Fibroblast of skin of abdomen (primary cell): ENCODE data around the gene DOCK4.
A peak's percentile ranks its signal among the peaks of the same experiment; 100 is the strongest.

Source experiments
- DNase-seq: peaks from one replicate; pipeline ENCODE4 v3.0.0-alpha.2; 2013

Gene DOCK4

DNA sequence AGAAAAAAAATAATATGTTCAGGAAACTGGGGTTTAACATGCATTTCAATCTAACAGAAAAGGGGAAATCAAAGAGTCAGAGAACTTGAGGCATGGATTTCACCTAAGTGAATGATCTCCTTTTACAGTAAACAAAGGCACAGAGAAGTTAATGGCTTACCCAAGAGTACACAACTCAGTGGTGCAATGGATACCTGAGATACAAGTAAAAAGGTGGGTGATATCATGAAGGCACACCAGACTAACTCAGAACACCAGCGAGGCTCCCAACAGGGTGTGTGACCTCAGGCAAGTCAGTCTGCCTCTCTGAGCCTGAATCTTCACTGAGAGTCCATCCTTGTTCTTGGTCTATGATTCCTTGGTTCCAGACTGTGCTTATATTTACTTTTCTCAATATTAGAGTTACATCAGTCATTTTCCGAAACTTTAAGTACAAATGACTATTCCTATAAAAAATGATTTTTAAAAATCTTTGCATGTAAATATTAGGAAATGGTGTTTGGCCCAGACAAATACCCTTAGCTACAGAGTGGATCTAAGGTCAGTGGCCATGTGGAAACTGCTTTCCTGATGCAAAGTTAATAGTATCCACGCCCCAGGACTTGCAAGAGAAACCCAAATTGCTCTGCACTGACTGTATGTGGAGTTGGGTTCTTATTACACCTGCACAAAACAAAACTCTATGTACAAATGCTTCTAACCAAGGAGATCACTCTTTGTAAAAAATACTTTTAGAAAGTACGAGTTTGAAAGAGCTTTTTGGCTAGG lies 361.1 kb downstream of the DOCK4 start:
- DNase-seq, result no peak

GRCh38 chr7:111842491-111842890 lies 363.7 kb downstream of the DOCK4 start:
- DNase-seq, result no peak

- DNase-seq, result peak; percentile 53
Measured at GRCh38 chr7:111841596-111842205, 364.5 kb downstream of the DOCK4 start.

DNA sequence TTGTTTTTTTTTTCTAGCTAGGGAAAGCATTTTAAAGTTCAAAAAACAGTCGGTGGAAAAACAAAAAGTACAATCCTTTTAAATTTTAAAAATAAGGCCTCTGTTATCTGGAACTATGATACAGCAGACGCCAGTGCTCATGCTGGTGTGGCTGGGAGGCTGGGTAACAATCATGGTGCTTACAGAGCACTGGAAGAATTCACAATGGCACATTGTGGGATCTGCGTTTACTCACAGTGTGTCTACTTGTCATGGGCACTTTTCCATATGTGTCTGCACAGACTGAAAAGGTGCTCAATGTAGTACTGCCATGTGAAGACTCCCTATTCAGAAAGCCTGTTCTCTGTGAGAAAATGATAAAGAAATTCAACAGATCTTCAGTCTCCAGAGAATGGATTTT lies 365.7 kb downstream of the DOCK4 start:
- no peak for DNase-seq

- DNase-seq, result no peak
Measured at GRCh38 chr7:111839261-111839660, 366.9 kb downstream of the DOCK4 start.

- DNase-seq, result no peak
Measured at GRCh38 chr7:111836592-111836991, 369.6 kb downstream of the DOCK4 start.

DNA sequence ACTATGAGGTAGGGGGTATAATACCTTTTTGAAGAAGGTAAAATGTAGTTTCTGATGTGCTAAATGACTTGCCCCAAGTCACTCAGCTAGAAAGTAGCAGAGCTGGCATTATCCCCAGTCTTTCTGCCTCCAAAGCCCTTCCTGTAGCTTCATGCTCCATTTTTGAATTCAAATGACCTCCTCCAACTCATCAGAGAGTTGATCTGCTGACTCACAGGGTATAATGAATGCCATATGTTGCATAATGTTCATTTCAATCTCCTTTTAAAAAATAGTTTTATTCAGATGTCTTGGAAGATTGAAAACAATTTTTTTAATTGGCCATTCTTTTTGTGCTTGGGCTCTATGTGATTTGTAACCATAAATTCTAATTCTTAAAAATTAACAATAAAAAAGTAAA lies 371.1 kb downstream of the DOCK4 start:
- DNase-seq, result peak; percentile 91

GRCh38 chr7:111834367-111834766 lies 371.8 kb downstream of the DOCK4 start:
- DNase-seq, result no peak

DNA sequence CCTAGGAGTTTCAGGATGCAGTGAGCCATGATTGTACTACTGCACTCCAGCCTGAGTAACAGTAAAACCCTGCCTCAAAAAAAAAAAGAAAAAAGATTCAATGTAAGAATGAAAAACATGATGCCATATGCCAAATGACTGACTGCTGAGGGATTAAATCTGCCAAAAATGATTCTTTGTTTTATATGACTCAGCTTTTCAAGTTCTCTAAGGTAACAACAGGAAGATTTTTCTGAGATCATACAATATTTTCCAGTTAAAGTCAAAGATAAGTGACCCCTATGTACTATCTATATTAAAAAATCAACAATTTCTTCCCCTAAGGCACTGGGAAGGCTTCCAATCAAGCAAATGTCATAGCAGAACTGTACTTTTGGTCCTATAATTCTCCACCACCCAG lies 372.7 kb downstream of the DOCK4 start:
- DNase-seq, result peak; percentile 50

GRCh38 chr7:111832174-111832573 lies 374.0 kb downstream of the DOCK4 start:
- no peak for DNase-seq

DNA sequence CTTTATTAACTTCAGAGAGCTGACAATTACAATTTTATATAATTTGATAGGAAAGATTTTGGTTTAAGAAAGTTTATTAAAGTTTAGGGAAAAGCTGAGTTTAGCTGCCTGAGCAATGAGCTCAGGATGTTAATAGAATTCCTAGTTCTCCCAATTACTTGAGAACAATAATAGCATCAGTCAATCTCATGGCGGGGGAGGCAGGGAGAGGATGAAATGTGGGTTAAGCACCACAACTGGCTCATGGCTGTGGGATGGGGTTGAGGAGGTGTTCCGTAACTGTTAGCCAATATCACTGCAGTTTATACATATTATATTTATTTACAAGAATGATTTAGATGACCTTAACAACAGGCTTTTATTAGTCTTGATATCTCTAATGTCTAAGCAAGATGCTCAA lies 377.0 kb downstream of the DOCK4 start:
- no peak for DNase-seq

DNA sequence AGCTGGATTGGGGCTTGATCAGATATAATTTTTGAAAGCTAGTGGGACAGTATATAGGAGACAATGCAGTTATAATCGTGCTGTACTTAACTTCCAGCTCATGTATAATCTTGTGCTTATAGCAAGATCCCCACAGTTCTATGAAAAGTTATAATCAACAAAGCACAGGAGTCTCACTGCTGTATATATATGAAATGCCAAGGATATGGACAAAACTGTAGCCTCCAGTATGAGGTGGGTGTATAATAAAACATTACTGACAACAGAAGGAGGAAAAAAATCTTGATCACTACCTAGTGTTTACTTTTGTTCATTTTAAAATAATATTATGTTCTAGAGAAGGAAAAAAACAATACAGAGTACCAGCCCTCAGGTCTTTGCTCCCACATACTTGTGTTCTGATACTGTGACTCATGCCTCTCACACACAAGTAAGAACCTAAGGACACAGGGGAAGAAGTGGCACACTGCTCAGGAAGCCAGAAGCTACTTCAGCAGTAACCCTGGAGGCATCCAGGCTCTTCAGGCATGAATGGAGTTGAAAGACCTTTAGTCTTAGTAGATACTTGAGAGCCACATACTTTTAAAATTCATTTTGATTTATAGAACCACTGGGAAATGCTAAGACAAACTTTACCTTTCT lies 378.2 kb downstream of the DOCK4 start:
- DNase-seq, result peak; percentile 39

GRCh38 chr7:111825046-111825445 lies 381.2 kb downstream of the DOCK4 start:
- DNase-seq, result no peak

DNA sequence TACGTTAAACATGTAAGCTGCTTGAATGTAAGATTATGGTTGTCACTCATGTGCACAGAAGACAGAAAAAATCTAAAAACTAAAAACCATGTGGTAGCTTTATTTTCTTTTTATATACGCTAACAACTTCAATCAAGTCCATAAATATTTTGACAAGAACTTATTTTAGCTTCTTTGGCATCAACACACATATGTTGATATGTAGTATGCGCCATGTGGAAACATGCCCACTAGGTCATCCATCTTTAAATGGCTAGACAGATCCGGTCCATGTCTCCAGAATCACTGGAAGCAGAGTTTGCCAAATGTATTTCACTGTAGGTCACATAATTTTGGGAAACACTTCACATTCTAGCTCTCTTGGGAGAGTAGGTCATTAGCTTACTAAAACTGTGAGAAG lies 382.4 kb downstream of the DOCK4 start:
- no peak for DNase-seq

- DNase-seq, result no peak
Measured at GRCh38 chr7:111821046-111821445, 385.2 kb downstream of the DOCK4 start.

DNA sequence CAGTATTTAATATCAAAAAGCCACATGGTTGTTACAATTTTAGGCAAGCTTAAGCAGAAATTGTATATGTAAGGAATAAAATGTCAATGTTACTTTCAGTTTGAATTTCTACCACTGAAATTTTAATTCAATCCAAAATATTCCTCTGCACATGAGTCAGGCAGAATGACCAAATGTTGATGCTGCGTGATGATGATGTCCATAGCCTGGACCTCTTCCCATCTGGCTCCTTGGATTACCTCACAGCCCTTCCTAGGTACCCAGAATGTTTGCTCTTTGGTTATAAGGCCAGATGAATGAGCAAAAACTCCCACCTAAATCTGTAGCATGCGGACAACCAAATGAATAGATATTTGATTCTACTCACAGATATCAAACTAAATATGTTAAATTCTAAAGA lies 385.6 kb downstream of the DOCK4 start:
- no peak for DNase-seq

GRCh38 chr7:111820121-111820520 lies 386.1 kb downstream of the DOCK4 start:
- DNase-seq, result no peak

GRCh38 chr7:111815354-111815753 lies 390.8 kb downstream of the DOCK4 start:
- DNase-seq, result no peak

DNA sequence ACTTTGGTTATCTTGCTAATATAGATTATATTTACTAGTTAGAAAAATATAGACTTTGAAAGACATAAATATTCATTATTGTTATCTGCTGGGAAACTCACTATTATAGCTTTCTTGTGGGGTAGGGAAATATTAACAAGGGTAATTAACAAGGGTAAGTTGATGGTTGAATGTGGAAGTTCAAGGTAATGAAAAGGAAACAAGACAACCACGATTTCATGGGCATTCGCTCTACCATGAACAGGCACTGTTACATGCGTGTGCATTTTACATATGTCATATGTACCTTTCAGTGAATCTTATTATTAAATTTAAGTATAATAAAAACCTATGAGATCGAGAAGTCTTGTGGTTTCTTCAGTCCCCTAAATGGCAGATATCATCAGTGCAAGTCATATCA lies 392.9 kb downstream of the DOCK4 start:
- no peak for DNase-seq

DNA sequence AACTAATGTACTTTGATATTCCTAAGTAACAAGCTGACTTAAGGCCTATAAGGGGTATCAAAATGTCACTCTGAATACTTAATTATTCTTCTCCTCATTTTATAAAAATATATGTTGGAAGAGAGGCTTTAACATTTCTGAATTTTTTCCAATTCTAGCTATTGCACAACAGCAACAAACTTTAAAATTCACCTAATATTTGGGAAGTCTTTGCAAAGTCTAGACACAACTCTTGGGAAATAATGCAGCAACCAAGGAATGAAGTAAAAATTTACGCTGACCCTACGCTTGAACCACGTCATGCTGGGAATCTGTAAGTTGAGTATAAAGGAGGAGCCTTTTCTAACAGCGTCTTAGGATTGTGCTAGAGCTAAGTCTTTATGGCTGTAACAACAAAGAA lies 400.0 kb downstream of the DOCK4 start:
- no peak for DNase-seq

GRCh38 chr7:111803015-111803758 lies 403.0 kb downstream of the DOCK4 start:
- peak; percentile 47 for DNase-seq

DNA sequence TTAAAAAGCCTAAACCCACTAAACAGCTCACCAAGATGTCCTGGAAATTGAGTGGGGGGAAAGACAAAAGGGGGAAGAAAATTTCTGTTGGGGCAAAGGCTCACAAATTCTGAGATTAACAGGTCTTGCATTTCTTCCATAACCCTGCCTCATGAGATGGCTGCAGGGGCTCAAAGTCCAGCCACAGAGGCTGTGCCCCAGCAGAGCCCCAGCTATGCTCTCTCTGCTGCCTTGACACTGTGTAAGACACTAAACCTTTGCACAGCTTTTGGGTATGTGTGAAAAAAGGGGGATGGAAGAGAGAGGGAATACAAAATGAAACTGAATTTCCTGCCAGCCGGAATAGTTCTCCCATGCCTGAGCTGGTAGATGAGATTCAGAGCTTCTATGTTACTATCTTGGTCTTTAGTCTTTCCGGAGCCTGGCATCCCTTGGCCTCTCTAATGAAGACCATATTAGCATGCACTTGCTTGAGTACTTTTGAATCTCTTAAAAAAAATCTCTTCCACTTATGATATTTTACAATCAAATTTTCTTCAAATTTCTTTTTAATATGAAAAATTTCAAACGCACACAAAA lies 403.9 kb downstream of the DOCK4 start:
- DNase-seq, result no peak

DNA sequence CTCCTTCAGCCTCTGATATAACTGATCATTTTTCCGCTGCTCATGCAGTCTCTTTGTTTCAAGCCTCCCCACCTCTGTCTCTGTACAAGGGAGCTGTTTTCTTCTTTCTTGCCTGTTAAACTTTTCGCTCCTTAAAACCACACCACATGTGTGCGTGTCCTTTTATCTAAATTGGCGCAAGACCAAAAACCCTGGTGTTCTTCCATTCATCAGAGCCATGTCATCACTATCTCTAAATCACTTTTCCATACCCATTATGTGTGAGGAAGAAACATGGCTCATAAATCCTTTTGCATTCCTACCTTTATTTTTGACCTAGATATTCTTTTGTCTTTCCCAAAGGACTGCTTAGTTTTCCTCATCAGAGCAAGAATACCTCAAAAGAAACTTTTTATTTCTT lies 404.9 kb downstream of the DOCK4 start:
- peak; percentile 80 for DNase-seq
